Peyer's patch (tissue), 4 donors: ENCODE results near the gene NFE2L1. TPM values are rescaled to one million over a fixed set of nuclear protein-coding genes. Genes with fewer than 3 reads are reported as not detected.
A peak's percentile ranks its signal among the peaks of the same experiment; 100 is the strongest.

Experiments
- DNase-seq, 3 donors: peaks; one replicate each; pipeline ENCODE4 v3.0.0-alpha.2; 2017 to 2019
- H3K27ac ChIP-seq, 4 donors: fragments of 200-600 bp; sonication (generic); one replicate each; pipeline ENCODE4 v1.5.1; 2016 to 2019
- H3K27me3 ChIP-seq, 2 donors: fragments of 200-600 bp; sonication (generic); one replicate each; pipeline ENCODE4 v1.5.1; 2019
- H3K36me3 ChIP-seq, 3 donors: fragments of 200-600 bp; sonication (generic); one replicate each; pipeline ENCODE4 v1.5.1; 2016 to 2019
- H3K4me1 ChIP-seq, 4 donors: fragments of 200-600 bp; sonication (generic); one replicate each; pipeline ENCODE4 v1.5.1; 2016 to 2019
- H3K4me3 ChIP-seq, 4 donors: fragments of 200-600 bp; sonication (generic); 1 replicate in 3 of 4; 2 replicates in 1 of 4; pipeline ENCODE4 v1.5.1; 2016 to 2019; ENCODE audit warnings: mild to moderate bottlenecking in 1 of 4
- H3K9me3 ChIP-seq, 4 donors: fragments of 200-600 bp; sonication (generic); one replicate each; pipeline ENCODE4 v1.5.1; 2016 to 2019; ENCODE audit warnings: mild to moderate bottlenecking in 1 of 4
- CTCF ChIP-seq, 6 experiments: fragments of 450-650 bp in 4 of 6; fragments of 200-600 bp in 2 of 6; sonication (generic) in 1 of 6; IDR thresholded peaks; one replicate each; pipeline ENCODE4 v1.5.1; 2017 to 2019; ENCODE audit warnings: antibody characterized with exemption in 6 of 6, mild to moderate bottlenecking in 3 of 6, moderate library complexity in 1 of 6
- POLR2A ChIP-seq, 2 donors: fragments of 450-650 bp; IDR thresholded peaks; one replicate each; pipeline ENCODE4 v1.5.1; 2017; ENCODE audit warnings: antibody characterized with exemption in 2 of 2, mild to moderate bottlenecking in 2 of 2, moderate library complexity in 2 of 2
- total RNA-seq, 4 donors: library from RNA; depleted of rRNA; stranded (reverse); fragments of >200 nt; gene quantifications; one replicate each; pipeline ENCODE4 v1.1.0, GENCODE V29; 2016

The NFE2L1 gene
- total RNA-seq, 4 donors from 2014 or later = 89.1 to 228 (median 217) TPM

DNA sequence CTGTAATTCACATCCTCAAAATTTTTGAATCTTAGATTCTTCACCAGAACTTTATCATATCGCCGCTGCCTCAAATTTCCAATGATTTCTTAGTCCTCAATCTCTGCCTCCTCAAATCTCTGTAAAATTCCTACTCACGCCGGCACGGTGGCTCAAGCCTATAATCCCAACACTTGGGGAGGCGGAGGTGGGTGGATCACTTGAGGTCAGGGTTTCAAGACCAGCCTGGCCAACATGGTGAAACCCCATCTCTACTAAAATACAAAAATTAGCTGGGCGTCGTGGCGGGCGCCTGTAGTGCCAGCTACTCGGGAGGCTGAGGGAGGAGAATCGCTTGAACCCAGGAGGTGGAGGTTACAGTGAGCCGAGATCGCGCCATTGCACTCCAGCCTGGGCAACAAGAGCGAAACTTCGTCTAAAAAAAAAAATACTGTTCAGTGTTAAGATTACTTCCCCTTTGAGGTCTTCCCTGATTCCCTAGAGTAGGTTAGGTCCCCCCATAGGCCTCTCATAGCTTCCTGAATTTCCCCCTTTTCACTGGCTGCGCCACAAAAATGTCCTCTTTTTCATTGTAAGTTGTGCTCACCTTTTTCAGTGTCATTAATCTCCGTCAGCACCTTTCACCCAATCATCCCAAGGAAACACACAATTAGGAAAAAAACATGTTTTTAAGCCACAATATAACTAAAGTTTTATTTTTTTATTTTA lies 54.0 kb downstream of the NFE2L1 start:
- Histone ChIP-seq H3K36me3 (no peaks in the 10 kb centered on the region), H3K4me1 (peaks cover 0 to 8% (median 0%) of the 10 kb centered on the region in 4 donors), H3K4me3 (peak overlapping the region in 2 of 4 donors; percentile 80 to 85), H3K27ac (no peak overlapping the region), H3K9me3 (no peaks in the 10 kb centered on the region), H3K27me3 (no peaks in the 10 kb centered on the region)
- TF ChIP-seq POLR2A (IDR thresholded peaks at IDR 0.05) = no peak
- no peak for TF ChIP-seq CTCF (IDR thresholded peaks at IDR 0.05)
- DNase-seq = no peak

GRCh38 chr17:48102798-48103715 lies 54.9 kb downstream of the NFE2L1 start:
- H3K9me3 ChIP-seq = no peaks in the 10 kb centered on the region
- no peak overlapping the region for H3K27ac ChIP-seq
- H3K27me3 ChIP-seq = no peaks in the 10 kb centered on the region
- H3K36me3 ChIP-seq = no peaks in the 10 kb centered on the region
- peaks cover 0 to 8% (median 0%) of the 10 kb centered on the region in 4 donors for H3K4me1 ChIP-seq
- TF ChIP-seq POLR2A (IDR thresholded peaks at IDR 0.05) (no peak), CTCF (IDR thresholded peaks at IDR 0.05) (no peak)
- DNase-seq = no peak
- no peak overlapping the region for H3K4me3 ChIP-seq

DNA sequence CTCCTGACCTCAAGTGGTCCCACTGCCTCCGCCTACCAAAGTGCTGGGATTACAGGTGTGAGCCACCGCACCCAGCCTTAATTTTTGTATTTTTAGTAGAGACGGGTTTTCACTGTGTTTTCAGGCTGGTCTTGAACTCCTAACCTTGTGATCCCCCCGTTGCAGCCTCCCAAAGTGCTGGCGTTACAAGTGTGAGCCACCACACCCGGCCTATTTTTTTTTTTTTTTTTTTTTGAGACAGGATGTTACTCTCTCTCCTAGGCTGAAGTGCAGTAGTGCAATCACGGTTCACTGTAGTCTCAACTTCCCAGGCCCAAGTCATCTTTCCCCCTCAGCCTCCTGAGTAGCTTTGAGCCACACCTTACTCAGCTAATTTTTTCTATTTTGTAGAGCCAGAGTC lies 56.3 kb downstream of the NFE2L1 start:
- DNase-seq = no peak
- Histone ChIP-seq H3K4me1 (peaks cover 0 to 12% (median 7%) of the 10 kb centered on the region in 4 donors), H3K27me3 (no peaks in the 10 kb centered on the region), H3K4me3 (no peak overlapping the region), H3K36me3 (no peaks in the 10 kb centered on the region), H3K9me3 (no peaks in the 10 kb centered on the region), H3K27ac (no peak overlapping the region)
- no peak for TF ChIP-seq CTCF (IDR thresholded peaks at IDR 0.05)
- no peak for TF ChIP-seq POLR2A (IDR thresholded peaks at IDR 0.05)

GRCh38 chr17:48106802-48107136 lies 58.6 kb downstream of the NFE2L1 start:
- TF ChIP-seq POLR2A (IDR thresholded peaks at IDR 0.05) (no peak), CTCF (IDR thresholded peaks at IDR 0.05) (no peak)
- DNase-seq = no peak
- H3K27ac ChIP-seq = peak overlapping the region; percentile 89 to 97 (median 96)
- H3K4me1 ChIP-seq = peaks cover 0 to 20% (median 8%) of the 10 kb centered on the region in 4 donors
- H3K9me3 ChIP-seq = no peaks in the 10 kb centered on the region
- peak overlapping the region; percentile 75 to 94 (median 83) for H3K4me3 ChIP-seq
- no peaks in the 10 kb centered on the region for H3K27me3 ChIP-seq
- H3K36me3 ChIP-seq = no peaks in the 10 kb centered on the region

- no peaks in the 10 kb centered on the region for H3K27me3 ChIP-seq
- peak; percentile 96 to 100 (median 98) for DNase-seq
- no peaks in the 10 kb centered on the region for H3K36me3 ChIP-seq
- TF ChIP-seq CTCF (IDR thresholded peaks at IDR 0.05) = peak in 1 of 6 experiments; percentile 2
- peak; percentile 53 to 71 for TF ChIP-seq POLR2A (IDR thresholded peaks at IDR 0.05)
- no peaks in the 10 kb centered on the region for H3K9me3 ChIP-seq
- H3K4me1 ChIP-seq = peaks cover 0 to 20% (median 6%) of the 10 kb centered on the region in 4 donors
- peak within 1 kb of the TSS; percentile 75 to 94 (median 83) for H3K4me3 ChIP-seq
- peak within 1 kb of the TSS; percentile 89 to 97 (median 96) for H3K27ac ChIP-seq
Measured at GRCh38 chr17:48107137-48108055, 59.2 kb downstream of the NFE2L1 start, which contains the start of gene SNX11. TSS of gene SNX11 (plus strand) at chr17:48107766. CDS start at chr17:48112044, 4,278 bp downstream.
